GM18517 (cell line): Measurements from ENCODE around the gene PTN.

Experiments used
- ATAC-seq: cut with Tn5 transposase; IDR thresholded peaks from one replicate; pipeline ENCODE4 v1.9.1; 2021; ENCODE audit warnings: mild to moderate bottlenecking, moderate library complexity; ENCODE audit not compliant: unreplicated experiment

PTN gene

GRCh38 chr7:137343281-137343841 lies at the start of gene PTN:
Gene PTN, minus strand, starts transcription at chr7:137343733. Its CDS starts 88,760 bp downstream, at chr7:137254973.
- no peak for ATAC-seq

GRCh38 chr7:137390076-137390475 lies 46.5 kb upstream of the PTN start:
- ATAC-seq = no peak

- ATAC-seq = no peak
These were observed 45.4 kb upstream of the PTN start for GRCh38 chr7:137388916-137389315.

DNA sequence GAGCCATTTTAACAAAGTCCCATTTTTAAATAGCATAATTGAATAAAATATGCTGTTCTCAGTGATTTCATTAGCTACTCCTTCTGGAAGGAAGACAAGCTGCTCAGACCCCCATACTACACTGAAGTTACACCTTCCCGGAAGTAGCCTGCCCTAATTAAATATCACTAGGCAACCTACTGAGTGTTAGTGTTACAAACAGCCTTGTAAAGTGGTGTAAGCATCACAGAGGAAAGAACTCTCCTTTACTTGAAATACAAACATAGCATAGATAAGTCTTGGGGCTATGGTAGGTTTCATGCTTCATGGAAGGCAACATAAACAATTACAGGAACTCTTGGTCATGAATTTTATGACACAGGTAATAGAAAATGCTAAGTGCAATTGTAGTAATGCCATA lies 43.4 kb upstream of the PTN start:
- no peak for ATAC-seq

DNA sequence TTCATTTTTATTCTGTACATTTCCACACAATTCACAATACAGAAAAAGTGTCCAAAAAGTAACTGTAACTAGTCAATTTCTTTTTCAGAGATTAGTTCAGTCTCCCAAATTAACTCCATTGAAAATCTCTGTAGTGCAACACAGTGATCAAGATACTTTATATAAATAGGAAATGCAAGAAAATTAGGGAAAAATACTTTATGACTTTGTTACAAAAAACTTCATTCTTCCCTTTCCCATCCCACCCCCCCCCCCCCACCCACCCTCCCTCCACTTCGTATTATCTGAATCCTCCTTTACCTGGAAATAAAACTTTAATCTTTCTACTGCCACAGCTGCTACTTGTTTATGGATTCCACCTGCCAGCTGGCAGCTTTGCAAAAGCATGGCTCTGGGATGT lies 37.5 kb upstream of the PTN start:
- ATAC-seq = no peak

- no peak for ATAC-seq
These were observed 30.0 kb upstream of the PTN start for GRCh38 chr7:137373507-137373906.

GRCh38 chr7:137371616-137372015 lies 28.1 kb upstream of the PTN start:
- no peak for ATAC-seq

GRCh38 chr7:137366995-137367394 lies 23.5 kb upstream of the PTN start:
- ATAC-seq = no peak

DNA sequence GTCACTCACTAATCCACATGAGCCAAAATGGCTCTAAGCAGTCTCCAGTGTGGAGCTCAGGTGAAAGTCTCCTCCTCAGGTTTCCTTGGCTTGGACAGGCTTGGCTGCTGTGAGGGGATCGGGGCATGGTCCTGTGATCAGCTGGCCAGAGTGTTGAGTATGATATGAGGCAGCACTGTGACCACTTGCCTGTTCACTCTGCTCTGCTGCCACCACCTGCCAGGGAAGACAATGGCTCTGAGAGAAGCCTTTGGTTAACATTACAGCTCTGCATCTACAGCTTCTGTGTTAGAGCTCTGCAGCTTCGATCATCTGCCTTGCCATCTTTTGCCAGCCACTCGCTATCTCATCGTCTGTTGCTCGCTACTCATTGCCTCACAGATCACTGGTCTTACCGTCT lies 20.1 kb upstream of the PTN start:
- ATAC-seq = no peak

DNA sequence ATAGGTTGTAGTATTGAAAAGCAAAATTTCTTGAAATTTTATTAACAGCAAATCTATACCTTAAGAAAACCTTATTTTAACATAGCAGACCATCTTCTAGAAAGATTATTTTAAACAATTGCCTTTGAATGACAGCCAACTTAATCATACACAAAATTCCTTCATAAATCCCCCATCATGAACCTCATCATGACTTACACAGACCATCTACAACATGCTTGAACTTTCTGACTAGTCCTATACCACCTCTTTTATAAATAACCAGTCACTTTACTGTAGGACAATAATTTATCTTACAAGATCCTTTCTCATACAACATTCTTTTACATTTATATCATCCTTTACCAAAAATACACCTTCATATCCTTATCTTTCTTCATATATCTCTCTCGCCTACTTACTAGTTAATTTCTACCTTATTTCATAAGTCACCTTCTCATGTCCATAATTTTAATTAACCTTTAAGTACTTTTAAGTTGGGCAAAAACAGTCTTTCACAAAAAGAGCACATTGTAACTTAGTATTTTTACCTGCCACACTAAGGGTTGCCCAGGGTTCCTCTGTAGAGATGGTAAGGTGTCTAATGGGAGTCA lies 16.6 kb upstream of the PTN start:
- ATAC-seq = no peak

DNA sequence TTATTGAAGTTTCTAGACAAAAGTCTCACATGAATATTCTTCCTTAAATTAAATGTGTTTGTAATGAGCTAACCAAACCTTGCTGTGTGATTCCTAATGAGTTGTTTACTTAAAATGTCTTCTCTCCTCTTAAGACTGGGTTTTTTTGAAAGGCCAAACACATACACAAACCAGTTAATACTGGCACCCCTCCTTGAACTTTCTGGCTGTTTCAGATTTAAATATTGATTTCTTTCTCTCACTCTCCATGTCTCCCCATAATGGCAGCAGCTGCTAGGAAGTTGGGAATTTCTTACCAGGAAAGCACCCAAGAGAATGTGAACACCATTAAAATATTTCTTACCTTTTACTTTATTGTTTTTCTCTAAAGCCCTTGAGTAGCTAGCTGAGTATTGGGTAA lies 11.4 kb upstream of the PTN start:
- ATAC-seq = no peak

GRCh38 chr7:137354396-137354795 lies 10.9 kb upstream of the PTN start:
- no peak for ATAC-seq

DNA sequence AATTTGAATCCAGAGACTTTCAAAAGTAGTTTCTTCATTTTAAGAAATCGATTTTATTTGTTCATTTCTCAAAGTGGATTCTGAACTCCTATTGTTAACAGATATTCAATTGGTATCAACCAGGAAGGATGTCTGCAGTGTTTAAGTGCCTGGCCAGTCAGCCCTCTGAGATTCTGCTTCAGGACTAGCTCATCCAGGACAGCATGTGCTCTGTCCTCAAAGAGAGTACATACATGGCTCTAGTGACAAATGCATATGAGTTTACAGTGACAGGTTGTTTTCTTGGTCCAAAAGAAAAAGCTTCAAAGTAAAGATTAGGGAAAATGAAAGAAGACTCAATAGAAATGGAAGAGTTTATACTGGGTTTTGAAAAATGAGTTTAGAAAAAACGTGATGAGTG lies 8.4 kb upstream of the PTN start:
- ATAC-seq = no peak

- no peak for ATAC-seq
These were observed 2.4 kb upstream of the PTN start for GRCh38 chr7:137345799-137346449.

DNA sequence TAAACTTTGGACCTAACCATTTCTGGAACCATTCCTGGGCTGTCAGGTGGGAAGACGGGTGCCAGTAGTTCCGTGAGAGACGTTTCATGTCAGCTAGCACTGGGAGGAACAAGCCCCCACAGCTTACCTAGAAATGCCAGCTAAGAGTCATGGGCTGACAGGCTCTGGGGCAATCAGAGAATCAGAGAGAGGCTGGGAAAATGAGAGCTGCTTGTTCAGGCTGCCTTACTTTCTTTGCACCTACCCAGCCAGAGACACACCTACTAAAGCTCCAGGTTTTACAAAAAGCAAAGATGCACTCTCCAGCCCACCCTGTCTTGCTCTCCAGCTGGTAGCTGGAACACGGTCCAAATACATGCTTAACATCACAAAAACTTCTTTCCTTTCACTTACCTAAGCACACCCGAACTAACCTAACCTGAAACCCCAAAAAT lies 688 bp downstream of the PTN start:
- no peak for ATAC-seq

- ATAC-seq = no peak
These were observed 1.3 kb downstream of the PTN start for GRCh38 chr7:137342265-137342664.

- ATAC-seq = no peak
These were observed 5.6 kb downstream of the PTN start for GRCh38 chr7:137337902-137338301.

- ATAC-seq = no peak
These were observed 7.7 kb downstream of the PTN start for GRCh38 chr7:137335814-137336213.

DNA sequence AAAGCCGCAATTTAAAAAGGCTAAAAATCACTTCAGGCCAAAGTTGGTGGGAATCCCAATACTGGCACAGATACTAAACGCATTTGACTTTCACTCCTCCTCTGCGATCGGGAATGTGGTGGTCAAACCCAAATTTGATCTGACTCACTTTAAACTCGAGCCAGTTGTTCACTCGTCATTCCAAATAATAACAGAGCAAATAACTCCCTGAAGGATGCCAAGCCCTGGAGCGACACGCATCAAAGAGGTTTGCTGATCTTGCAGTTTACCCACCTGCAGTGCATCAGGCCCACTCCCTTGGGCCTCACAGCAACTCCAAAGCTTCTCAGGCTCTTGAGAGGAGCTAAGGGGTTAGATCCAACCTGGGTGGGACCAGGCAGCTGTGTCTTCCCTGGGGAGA lies 12.2 kb downstream of the PTN start:
- ATAC-seq = no peak

DNA sequence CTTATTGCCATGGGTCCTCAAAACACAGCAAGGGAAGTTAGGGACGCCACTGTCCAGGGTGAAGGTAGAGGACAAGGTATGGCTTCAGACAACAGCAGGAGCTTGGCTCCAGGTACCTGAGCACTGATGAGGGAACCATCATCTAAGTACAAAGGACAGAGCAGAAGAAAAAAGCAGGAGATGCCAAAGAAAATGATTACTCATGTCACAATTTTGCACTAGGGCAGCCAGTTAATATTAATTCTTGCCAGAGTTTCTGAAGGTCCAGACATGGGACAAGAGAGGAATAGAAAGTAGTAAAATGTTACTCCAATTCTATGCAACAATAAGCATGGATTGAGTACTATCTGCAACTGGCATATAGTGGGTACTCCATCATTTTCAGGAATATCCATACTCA lies 14.1 kb downstream of the PTN start:
- ATAC-seq = no peak

- ATAC-seq = no peak
These were observed 15.0 kb downstream of the PTN start for GRCh38 chr7:137328373-137329120.

DNA sequence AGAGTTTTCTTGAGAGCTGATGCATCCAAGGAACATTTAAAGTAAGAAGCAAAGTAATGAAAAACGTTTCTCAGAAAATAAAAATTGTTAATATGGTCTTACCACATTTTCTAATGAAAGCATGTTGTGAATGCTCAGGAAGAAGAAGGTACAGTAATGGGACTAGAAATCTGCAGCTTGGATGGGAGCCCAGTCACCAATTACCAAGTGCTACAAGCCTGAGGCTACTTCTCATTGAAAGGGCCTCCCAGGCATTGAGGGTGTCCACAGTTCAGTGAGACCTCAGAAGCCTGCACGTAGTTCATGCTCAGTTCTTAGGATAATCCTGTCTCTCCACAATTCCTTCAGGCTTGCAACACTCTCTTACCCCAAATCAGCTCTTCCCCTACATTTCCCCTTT lies 17.6 kb downstream of the PTN start:
- ATAC-seq = no peak
